ENCODE data around the gene ADGRV1. TPM values are rescaled to one million over a fixed set of nuclear protein-coding genes. Genes with fewer than 3 reads are reported as not detected.

Gene ADGRV1
- total RNA-seq, 2 experiments from 2014 or later = not detected

GRCh38 chr5:90878081-90878480 lies 319.5 kb downstream of the ADGRV1 start:
- no peaks in the 10 kb centered on the region for H3K79me2 ChIP-seq (ENCODE audit: insufficient read depth, low read depth, low read length)
- no peaks in the 10 kb centered on the region for H3K4me1 ChIP-seq (ENCODE audit: insufficient read depth, low read length, poor library complexity, severe bottlenecking)
- no peak overlapping the region for H2AFZ ChIP-seq (ENCODE audit: low read length)
- BruUV-seq (replicated peaks) = no TSS peak
- no peak for TF ChIP-seq CTCF (conservative IDR thresholded peaks at IDR 0.05; ENCODE audit: low read length)
- TF ChIP-seq EZH2phosphoT487 (IDR thresholded peaks at IDR 0.05; ENCODE audit: borderline replicate concordance, low read depth, low read length) = no peak
- H3K4me3 ChIP-seq (ENCODE audit: low read depth, low read length, poor library complexity, severe bottlenecking) = no peak overlapping the region
- CTCF ChIA-PET (ENCODE audit: unreplicated experiment) = no interaction called here
- H4K20me1 ChIP-seq (ENCODE audit: insufficient read depth, low read length) = no peaks in the 10 kb centered on the region
- no peak overlapping the region for H3K27ac ChIP-seq (ENCODE audit: low read depth, low read length, poor library complexity, severe bottlenecking)
- intact Hi-C loops (cut with micrococcal nuclease; ENCODE audit: unreplicated experiment) = no loop called here
- no peaks in the 10 kb centered on the region for H3K36me3 ChIP-seq (ENCODE audit: insufficient read depth, low read length)
- H3K9me2 ChIP-seq (ENCODE audit: insufficient read depth, low read length) = no peaks in the 10 kb centered on the region
- no peak for DNase-seq (ENCODE audit: low spot score)
- no peak overlapping the region for H3K4me2 ChIP-seq (ENCODE audit: low read length)
- POLR2A ChIA-PET = interaction anchor here (1.4 kb wide), 1 partner anchor 17 kb away, joined by 4 read pairs; no protein-coding TSS in a partner anchor
- H3K9me3 ChIP-seq (ENCODE audit: low read length) = no peaks in the 10 kb centered on the region

DNA sequence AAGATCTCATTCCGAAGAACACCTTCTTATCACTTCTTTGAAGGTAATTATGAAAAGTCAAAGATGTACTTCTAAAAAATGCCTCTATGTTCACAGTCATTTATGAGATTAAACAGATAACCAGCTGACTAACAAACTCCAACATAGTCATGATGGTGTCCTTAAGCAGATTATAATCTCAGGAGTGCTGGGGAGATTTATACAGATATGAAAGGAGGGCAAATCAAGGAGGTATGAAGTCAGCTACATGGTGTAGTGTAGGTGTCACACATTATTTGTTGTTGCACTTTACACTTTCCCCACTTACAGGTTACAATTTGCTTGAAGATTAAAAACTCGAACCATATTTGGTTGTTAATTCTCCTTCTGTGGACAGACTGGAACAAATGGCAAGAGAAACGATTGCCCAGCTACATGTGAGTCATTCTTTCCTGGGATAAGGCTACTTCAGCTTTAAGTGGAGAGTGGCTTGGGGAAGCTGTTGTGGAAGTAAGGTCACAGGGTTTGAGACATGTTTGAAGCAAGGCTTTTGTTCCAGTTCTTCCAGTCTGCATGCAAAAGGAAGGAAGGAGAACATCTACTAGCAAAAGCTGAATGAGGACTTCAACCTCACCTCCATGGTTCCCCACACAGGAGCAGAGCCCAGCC lies 320.1 kb downstream of the ADGRV1 start:
- Histone ChIP-seq H3K79me2 (ENCODE audit: insufficient read depth, low read depth, low read length) (no peaks in the 10 kb centered on the region), H3K4me2 (ENCODE audit: low read length) (no peak overlapping the region), H3K4me3 (ENCODE audit: low read depth, low read length, poor library complexity, severe bottlenecking) (no peak overlapping the region), H3K9me2 (ENCODE audit: insufficient read depth, low read length) (no peaks in the 10 kb centered on the region), H3K9me3 (ENCODE audit: low read length) (no peaks in the 10 kb centered on the region), H3K4me1 (ENCODE audit: insufficient read depth, low read length, poor library complexity, severe bottlenecking) (no peaks in the 10 kb centered on the region), H3K36me3 (ENCODE audit: insufficient read depth, low read length) (no peaks in the 10 kb centered on the region), H2AFZ (ENCODE audit: low read length) (no peak overlapping the region), H3K27ac (ENCODE audit: low read depth, low read length, poor library complexity, severe bottlenecking) (no peak overlapping the region), H4K20me1 (ENCODE audit: insufficient read depth, low read length) (no peaks in the 10 kb centered on the region)
- ChIA-PET POLR2A (interaction anchor here (1.4 kb wide), 1 partner anchor 16 kb away, joined by 4 read pairs; no protein-coding TSS in a partner anchor), CTCF (ENCODE audit: unreplicated experiment) (no interaction called here)
- no peak for TF ChIP-seq CTCF (conservative IDR thresholded peaks at IDR 0.05; ENCODE audit: low read length)
- no peak for TF ChIP-seq EZH2phosphoT487 (IDR thresholded peaks at IDR 0.05; ENCODE audit: borderline replicate concordance, low read depth, low read length)
- intact Hi-C loops (cut with micrococcal nuclease; ENCODE audit: unreplicated experiment) = no loop called here
- DNase-seq (ENCODE audit: low spot score) = no peak
- BruUV-seq (replicated peaks) = no TSS peak

GRCh38 chr5:90881626-90882150 lies 323.1 kb downstream of the ADGRV1 start:
- no peak overlapping the region for H3K4me2 ChIP-seq (ENCODE audit: low read length)
- ChIA-PET POLR2A (no interaction called here), CTCF (ENCODE audit: unreplicated experiment) (no interaction called here)
- no peaks in the 10 kb centered on the region for H3K4me1 ChIP-seq (ENCODE audit: insufficient read depth, low read length, poor library complexity, severe bottlenecking)
- intact Hi-C loops (cut with micrococcal nuclease; ENCODE audit: unreplicated experiment) = no loop called here
- no peak overlapping the region for H3K4me3 ChIP-seq (ENCODE audit: low read depth, low read length, poor library complexity, severe bottlenecking)
- no peaks in the 10 kb centered on the region for H3K36me3 ChIP-seq (ENCODE audit: insufficient read depth, low read length)
- H2AFZ ChIP-seq (ENCODE audit: low read length) = no peak overlapping the region
- DNase-seq (ENCODE audit: low spot score) = no peak
- no TSS peak for BruUV-seq (replicated peaks)
- no peak for TF ChIP-seq EZH2phosphoT487 (IDR thresholded peaks at IDR 0.05; ENCODE audit: borderline replicate concordance, low read depth, low read length)
- TF ChIP-seq CTCF (conservative IDR thresholded peaks at IDR 0.05; ENCODE audit: low read length) = no peak
- no peaks in the 10 kb centered on the region for H3K9me3 ChIP-seq (ENCODE audit: low read length)
- H4K20me1 ChIP-seq (ENCODE audit: insufficient read depth, low read length) = no peaks in the 10 kb centered on the region
- H3K9me2 ChIP-seq (ENCODE audit: insufficient read depth, low read length) = no peaks in the 10 kb centered on the region
- no peak overlapping the region for H3K27ac ChIP-seq (ENCODE audit: low read depth, low read length, poor library complexity, severe bottlenecking)
- no peaks in the 10 kb centered on the region for H3K79me2 ChIP-seq (ENCODE audit: insufficient read depth, low read depth, low read length)
